HepG2 (cell line): ENCODE results near the gene SPINK4. TPM values are rescaled to one million over a fixed set of nuclear protein-coding genes. Genes with fewer than 3 reads are reported as not detected.

Experiments used
- AGO1 ChIP-seq: fragments of 200-400 bp; formaldehyde crosslinking; IDR thresholded peaks from 2 replicates; pipeline ENCODE4 v1.6.1; 2017; ENCODE audit warnings: mild to moderate bottlenecking, low read depth, low read length, moderate library complexity; ENCODE audit not compliant: poor library complexity, severe bottlenecking
- GATAD2A ChIP-seq: IDR thresholded peaks from 2 replicates; pipeline ENCODE4 v1.6.1; 2016
- GFI1 ChIP-seq: sonication (generic); formaldehyde crosslinking; IDR thresholded peaks from 2 replicates; pipeline ENCODE4 v1.5.0; 2020; ENCODE audit warnings: missing genetic modification reagents, mild to moderate bottlenecking, borderline replicate concordance
- KDM4B ChIP-seq: sonication (generic); formaldehyde crosslinking; IDR thresholded peaks from 2 replicates; pipeline ENCODE4 v1.4.0; 2020; ENCODE audit warnings: missing genetic modification reagents
- SMC3 ChIP-seq: IDR thresholded peaks from 2 replicates; pipeline ENCODE4 v1.6.1; 2011; ENCODE audit warnings: low read length, improper control_type of control experiment
- TEAD3 ChIP-seq: optimal IDR thresholded peaks from 2 replicates; pipeline ENCODE3; 2016; ENCODE audit warnings: borderline replicate concordance
- ZNF317 ChIP-seq: sonication (generic); formaldehyde crosslinking; IDR thresholded peaks from 2 replicates; pipeline ENCODE4 v1.5.0; 2020; ENCODE audit warnings: mild to moderate bottlenecking, missing genetic modification reagents
- ZNF354B ChIP-seq: sonication (generic); formaldehyde crosslinking; IDR thresholded peaks from 2 replicates; pipeline ENCODE4 v1.8.0; 2022; ENCODE audit warnings: mild to moderate bottlenecking, missing genetic modification reagents
- ZNF761 ChIP-seq: sonication (generic); formaldehyde crosslinking; conservative IDR thresholded peaks from 2 replicates; pipeline ENCODE4 v1.4.0; 2020; ENCODE audit warnings: mild to moderate bottlenecking, missing genetic modification reagents
- ZSCAN29 ChIP-seq: sonication (generic); formaldehyde crosslinking; conservative IDR thresholded peaks from 2 replicates; pipeline ENCODE4 v1.4.0; 2020; ENCODE audit warnings: mild to moderate bottlenecking, missing genetic modification reagents
- ZSCAN31 ChIP-seq: sonication (generic); formaldehyde crosslinking; IDR thresholded peaks from 2 replicates; pipeline ENCODE4 v1.5.0; 2020; ENCODE audit warnings: low read depth, mild to moderate bottlenecking, missing genetic modification reagents
- polyA plus RNA-seq, 8 experiments: library from polyadenylated mRNA; depleted of rRNA in 3 of 8; stranded (reverse) in 7 of 8; unstranded in 1 of 8; fragments of >200 nt; fragmentation: Illumina TruSeq in 4 of 8; extraction: Trizol in 4 of 8; gene quantifications; 2 replicates each; pipeline versions ENCODE4 v1.2.1 to v1.2.3, GENCODE V29; 2011 to 2016; ENCODE audit warnings: low read depth in 4 of 8, missing spikeins in 1 of 8, mixed read lengths in 1 of 8; ENCODE audit not compliant: insufficient read depth in 1 of 8
- total RNA-seq, 5 experiments: library from RNA; depleted of rRNA; stranded (reverse); fragments of >200 nt; fragmentation: Illumina TruSeq; extraction: Trizol; gene quantifications; 2 replicates each; pipeline ENCODE4 v1.2.3, GENCODE V29; 2016; ENCODE audit warnings: low read depth in 1 of 5
- TF ChIP-seq, protein P1 (sequence below): sonication (generic); formaldehyde crosslinking; IDR thresholded peaks from 2 replicates; pipeline ENCODE4 v1.9.0; 2021; ENCODE audit warnings: missing genetic modification reagents, borderline replicate concordance
- TF ChIP-seq, protein P2 (sequence below): sonication (generic); formaldehyde crosslinking; IDR thresholded peaks from 2 replicates; pipeline ENCODE4 v1.4.0; 2020; ENCODE audit warnings: mild to moderate bottlenecking, missing genetic modification reagents, borderline replicate concordance
- TF ChIP-seq, protein P3 (sequence below): sonication (generic); formaldehyde crosslinking; IDR thresholded peaks from 2 replicates; pipeline ENCODE4 v1.8.1; 2023; ENCODE audit warnings: mild to moderate bottlenecking, moderate library complexity, missing genetic modification reagents
- TF ChIP-seq, protein P4 (sequence below): sonication (generic); formaldehyde crosslinking; conservative IDR thresholded peaks from 2 replicates; pipeline ENCODE4 v1.4.0; 2020; ENCODE audit warnings: missing genetic modification reagents

Gene SPINK4
- total and polyA plus RNA-seq, 2 of the 13 experiments (the other 11 are each of a cell fraction or from before 2014, with no cell fraction given) = 0.53 to 3.4 TPM

DNA sequence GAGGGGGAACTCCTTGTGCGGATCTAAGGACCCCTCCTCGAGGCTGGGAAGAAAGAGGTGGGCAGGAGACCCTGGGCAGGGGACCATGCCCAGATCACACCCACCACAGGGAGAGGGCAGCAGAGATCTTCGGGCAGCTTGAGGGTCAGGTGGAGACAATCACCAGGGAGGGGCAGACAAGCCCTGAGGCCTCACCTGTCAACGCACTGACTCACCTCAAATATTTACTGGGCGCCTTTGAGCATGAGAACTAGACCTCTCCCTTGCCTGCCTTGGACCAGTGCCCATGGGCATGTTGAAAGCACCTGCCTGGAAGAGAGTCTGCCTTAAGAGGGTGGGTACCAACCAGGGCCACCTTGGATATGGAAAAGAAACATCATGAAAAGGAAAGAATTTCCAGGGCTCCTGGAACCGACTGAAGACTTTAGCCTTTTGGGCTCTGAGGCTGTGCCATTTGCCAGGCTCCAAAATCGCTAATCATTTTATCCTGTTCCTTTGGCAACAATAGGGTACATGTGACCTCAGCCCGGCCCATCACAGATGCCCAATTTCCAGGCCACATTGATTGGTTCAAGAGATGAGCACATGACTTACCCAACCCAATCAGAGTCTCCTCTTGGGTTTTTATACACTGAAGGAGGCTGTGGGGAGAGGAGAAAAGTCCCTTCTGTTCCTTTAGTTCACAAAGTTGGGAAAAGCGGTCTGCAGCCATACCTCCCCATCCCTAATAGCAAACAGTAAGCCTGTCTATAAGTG is 10.4 kb upstream of the SPINK4 start (continued):
- TF ChIP-seq, protein P1, sequence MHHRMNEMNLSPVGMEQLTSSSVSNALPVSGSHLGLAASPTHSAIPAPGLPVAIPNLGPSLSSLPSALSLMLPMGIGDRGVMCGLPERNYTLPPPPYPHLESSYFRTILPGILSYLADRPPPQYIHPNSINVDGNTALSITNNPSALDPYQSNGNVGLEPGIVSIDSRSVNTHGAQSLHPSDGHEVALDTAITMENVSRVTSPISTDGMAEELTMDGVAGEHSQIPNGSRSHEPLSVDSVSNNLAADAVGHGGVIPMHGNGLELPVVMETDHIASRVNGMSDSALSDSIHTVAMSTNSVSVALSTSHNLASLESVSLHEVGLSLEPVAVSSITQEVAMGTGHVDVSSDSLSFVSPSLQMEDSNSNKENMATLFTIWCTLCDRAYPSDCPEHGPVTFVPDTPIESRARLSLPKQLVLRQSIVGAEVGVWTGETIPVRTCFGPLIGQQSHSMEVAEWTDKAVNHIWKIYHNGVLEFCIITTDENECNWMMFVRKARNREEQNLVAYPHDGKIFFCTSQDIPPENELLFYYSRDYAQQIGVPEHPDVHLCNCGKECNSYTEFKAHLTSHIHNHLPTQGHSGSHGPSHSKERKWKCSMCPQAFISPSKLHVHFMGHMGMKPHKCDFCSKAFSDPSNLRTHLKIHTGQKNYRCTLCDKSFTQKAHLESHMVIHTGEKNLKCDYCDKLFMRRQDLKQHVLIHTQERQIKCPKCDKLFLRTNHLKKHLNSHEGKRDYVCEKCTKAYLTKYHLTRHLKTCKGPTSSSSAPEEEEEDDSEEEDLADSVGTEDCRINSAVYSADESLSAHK (CRISPR knock-in tag) = no peak
- no peak for TF ChIP-seq ZSCAN31 (CRISPR knock-in tag)
- no peak for TF ChIP-seq ZNF761
- peak; percentile 8 for TF ChIP-seq TEAD3 (CRISPR knock-in tag)
- TF ChIP-seq, protein P2, sequence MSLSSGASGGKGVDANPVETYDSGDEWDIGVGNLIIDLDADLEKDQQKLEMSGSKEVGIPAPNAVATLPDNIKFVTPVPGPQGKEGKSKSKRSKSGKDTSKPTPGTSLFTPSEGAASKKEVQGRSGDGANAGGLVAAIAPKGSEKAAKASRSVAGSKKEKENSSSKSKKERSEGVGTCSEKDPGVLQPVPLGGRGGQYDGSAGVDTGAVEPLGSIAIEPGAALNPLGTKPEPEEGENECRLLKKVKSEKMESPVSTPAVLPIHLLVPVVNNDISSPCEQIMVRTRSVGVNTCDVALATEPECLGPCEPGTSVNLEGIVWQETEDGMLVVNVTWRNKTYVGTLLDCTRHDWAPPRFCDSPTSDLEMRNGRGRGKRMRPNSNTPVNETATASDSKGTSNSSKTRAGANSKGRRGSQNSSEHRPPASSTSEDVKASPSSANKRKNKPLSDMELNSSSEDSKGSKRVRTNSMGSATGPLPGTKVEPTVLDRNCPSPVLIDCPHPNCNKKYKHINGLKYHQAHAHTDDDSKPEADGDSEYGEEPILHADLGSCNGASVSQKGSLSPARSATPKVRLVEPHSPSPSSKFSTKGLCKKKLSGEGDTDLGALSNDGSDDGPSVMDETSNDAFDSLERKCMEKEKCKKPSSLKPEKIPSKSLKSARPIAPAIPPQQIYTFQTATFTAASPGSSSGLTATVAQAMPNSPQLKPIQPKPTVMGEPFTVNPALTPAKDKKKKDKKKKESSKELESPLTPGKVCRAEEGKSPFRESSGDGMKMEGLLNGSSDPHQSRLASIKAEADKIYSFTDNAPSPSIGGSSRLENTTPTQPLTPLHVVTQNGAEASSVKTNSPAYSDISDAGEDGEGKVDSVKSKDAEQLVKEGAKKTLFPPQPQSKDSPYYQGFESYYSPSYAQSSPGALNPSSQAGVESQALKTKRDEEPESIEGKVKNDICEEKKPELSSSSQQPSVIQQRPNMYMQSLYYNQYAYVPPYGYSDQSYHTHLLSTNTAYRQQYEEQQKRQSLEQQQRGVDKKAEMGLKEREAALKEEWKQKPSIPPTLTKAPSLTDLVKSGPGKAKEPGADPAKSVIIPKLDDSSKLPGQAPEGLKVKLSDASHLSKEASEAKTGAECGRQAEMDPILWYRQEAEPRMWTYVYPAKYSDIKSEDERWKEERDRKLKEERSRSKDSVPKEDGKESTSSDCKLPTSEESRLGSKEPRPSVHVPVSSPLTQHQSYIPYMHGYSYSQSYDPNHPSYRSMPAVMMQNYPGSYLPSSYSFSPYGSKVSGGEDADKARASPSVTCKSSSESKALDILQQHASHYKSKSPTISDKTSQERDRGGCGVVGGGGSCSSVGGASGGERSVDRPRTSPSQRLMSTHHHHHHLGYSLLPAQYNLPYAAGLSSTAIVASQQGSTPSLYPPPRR (CRISPR knock-in tag) = peak; percentile 43; the same call in 1 of the 2 replicates
- TF ChIP-seq AGO1 = no peak
- TF ChIP-seq, protein P3, sequence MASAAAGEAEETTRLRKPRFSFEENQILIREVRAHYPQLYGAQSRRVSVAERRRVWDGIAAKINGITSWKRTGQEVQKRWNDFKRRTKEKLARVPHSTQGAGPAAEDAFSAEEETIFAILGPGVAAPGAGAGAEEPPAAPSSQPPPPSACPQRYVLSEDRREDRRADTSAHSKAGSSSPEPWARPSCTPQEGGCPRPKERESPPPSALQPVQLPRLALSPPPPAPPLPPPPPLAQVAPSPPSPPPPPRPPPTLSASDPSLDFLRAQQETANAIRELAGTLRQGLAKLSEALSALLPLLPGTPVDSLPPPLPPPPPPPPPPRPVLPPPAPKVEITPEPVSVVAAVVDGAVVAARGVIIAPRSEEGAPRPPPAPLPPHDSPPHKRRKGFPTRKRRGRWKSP (CRISPR knock-in tag) = no peak
- TF ChIP-seq ZNF317 (CRISPR knock-in tag) = no peak
- no peak for TF ChIP-seq SMC3
- TF ChIP-seq, protein P4, sequence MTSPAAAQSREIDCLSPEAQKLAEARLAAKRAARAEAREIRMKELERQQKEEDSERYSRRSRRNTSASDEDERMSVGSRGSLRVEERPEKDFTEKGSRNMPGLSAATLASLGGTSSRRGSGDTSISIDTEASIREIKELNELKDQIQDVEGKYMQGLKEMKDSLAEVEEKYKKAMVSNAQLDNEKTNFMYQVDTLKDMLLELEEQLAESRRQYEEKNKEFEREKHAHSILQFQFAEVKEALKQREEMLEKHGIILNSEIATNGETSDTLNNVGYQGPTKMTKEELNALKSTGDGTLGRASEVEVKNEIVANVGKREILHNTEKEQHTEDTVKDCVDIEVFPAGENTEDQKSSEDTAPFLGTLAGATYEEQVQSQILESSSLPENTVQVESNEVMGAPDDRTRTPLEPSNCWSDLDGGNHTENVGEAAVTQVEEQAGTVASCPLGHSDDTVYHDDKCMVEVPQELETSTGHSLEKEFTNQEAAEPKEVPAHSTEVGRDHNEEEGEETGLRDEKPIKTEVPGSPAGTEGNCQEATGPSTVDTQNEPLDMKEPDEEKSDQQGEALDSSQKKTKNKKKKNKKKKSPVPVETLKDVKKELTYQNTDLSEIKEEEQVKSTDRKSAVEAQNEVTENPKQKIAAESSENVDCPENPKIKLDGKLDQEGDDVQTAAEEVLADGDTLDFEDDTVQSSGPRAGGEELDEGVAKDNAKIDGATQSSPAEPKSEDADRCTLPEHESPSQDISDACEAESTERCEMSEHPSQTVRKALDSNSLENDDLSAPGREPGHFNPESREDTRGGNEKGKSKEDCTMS (CRISPR knock-in tag) = no peak
- TF ChIP-seq ZNF354B (CRISPR knock-in tag) = no peak
- TF ChIP-seq KDM4B (CRISPR knock-in tag) = no peak
- TF ChIP-seq ZSCAN29 = no peak
- no peak for TF ChIP-seq GATAD2A (CRISPR knock-in tag)
- no peak for TF ChIP-seq GFI1 (CRISPR knock-in tag)
